Hepatocyte (in vitro differentiated cells): Measurements from ENCODE around the gene ZKSCAN3. TPM values are rescaled to one million over a fixed set of nuclear protein-coding genes. Genes with fewer than 3 reads are reported as not detected.

ENCODE experiments used
- DNase-seq: peaks from one replicate; pipeline ENCODE4 v3.0.0-alpha.2; 2016; ENCODE audit warnings: low spot score
- H2AFZ ChIP-seq: fragments of 200-600 bp; sonication (generic); 2 replicates; pipeline ENCODE4 v1.6.0; 2016; ENCODE audit warnings: antibody characterized with exemption, mild to moderate bottlenecking
- H3K27ac ChIP-seq: fragments of 200-600 bp; sonication (generic); 2 replicates; pipeline ENCODE4 v1.5.1; 2016; ENCODE audit warnings: mild to moderate bottlenecking
- H3K27me3 ChIP-seq: fragments of 200-600 bp; sonication (generic); 2 replicates; pipeline ENCODE4 v1.6.1; 2016
- H3K36me3 ChIP-seq: fragments of 200-600 bp; sonication (generic); replicated peaks from 2 replicates; pipeline ENCODE4 v1.5.1; 2016; ENCODE audit warnings: low read depth; ENCODE audit not compliant: insufficient read depth
- H3K4me1 ChIP-seq: fragments of 200-600 bp; sonication (generic); 2 replicates; pipeline ENCODE4 v1.5.1; 2016; ENCODE audit warnings: mild to moderate bottlenecking, moderate library complexity; ENCODE audit not compliant: insufficient read depth
- H3K4me2 ChIP-seq: fragments of 200-600 bp; sonication (generic); 2 replicates; pipeline ENCODE4 v1.6.0; 2016
- H3K4me3 ChIP-seq: fragments of 200-600 bp; sonication (generic); 2 replicates; pipeline ENCODE4 v1.5.1; 2016; ENCODE audit warnings: mild to moderate bottlenecking
- H3K79me2 ChIP-seq: fragments of 200-600 bp; sonication (generic); 2 replicates; pipeline ENCODE4 v1.6.0; 2017; ENCODE audit warnings: mild to moderate bottlenecking
- H3K9me2 ChIP-seq: fragments of 200-600 bp; sonication (generic); replicated peaks from 2 replicates; pipeline ENCODE4 v1.6.0; 2017; ENCODE audit warnings: mild to moderate bottlenecking; ENCODE audit not compliant: insufficient read depth
- H3K9me3 ChIP-seq: fragments of 200-600 bp; sonication (generic); 2 replicates; pipeline ENCODE4 v1.5.1; 2016; ENCODE audit warnings: low read depth, mild to moderate bottlenecking
- H4K20me1 ChIP-seq: fragments of 200-600 bp; sonication (generic); 2 replicates; pipeline ENCODE4 v1.6.0; 2016; ENCODE audit warnings: mild to moderate bottlenecking; ENCODE audit not compliant: insufficient read depth, poor library complexity, severe bottlenecking
- EZH2 ChIP-seq: fragments of 200-600 bp; sonication (generic); IDR thresholded peaks from 2 replicates; pipeline ENCODE4 v1.6.1; 2016; ENCODE audit warnings: antibody characterized with exemption, mild to moderate bottlenecking, borderline replicate concordance
- EZH2phosphoT487 ChIP-seq: fragments of 200-600 bp; sonication (generic); IDR thresholded peaks from one replicate; pipeline ENCODE4 v1.6.1; 2018; ENCODE audit warnings: antibody characterized with exemption, mild to moderate bottlenecking, low read depth, moderate library complexity; ENCODE audit not compliant: unreplicated experiment, severe bottlenecking
- WGBS: methylation state at CpG from one replicate; pipeline ENCODE4 v1.1.6; 2016; ENCODE audit warnings: low lambda C conversion rate; ENCODE audit errors: missing lambda C conversion rate; 5-methylcytosine and 5-hydroxymethylcytosine counted together
- polyA plus RNA-seq: library from polyadenylated mRNA; unstranded; fragments of >200 nt; fragmentation: Nextera tagmentation; extraction: Ambion mirVana; gene quantifications from 2 replicates; pipeline ENCODE4 v1.2.1, GENCODE V29; 2016
- total RNA-seq: library from RNA; depleted of rRNA; stranded (reverse); fragments of >200 nt; gene quantifications from 2 replicates; pipeline ENCODE4 v1.2.3, GENCODE V29; 2014
- TF ChIP-seq, protein P1 (sequence below): fragments of 200-600 bp; sonication (generic); IDR thresholded peaks from 2 replicates; pipeline ENCODE4 v1.5.1; 2016; ENCODE audit warnings: antibody characterized with exemption, mild to moderate bottlenecking; ENCODE audit not compliant: poor library complexity

ZKSCAN3 gene
- total and polyA plus RNA-seq, 2 experiments from 2014 or later: 1.9 to 6.8 TPM

DNA sequence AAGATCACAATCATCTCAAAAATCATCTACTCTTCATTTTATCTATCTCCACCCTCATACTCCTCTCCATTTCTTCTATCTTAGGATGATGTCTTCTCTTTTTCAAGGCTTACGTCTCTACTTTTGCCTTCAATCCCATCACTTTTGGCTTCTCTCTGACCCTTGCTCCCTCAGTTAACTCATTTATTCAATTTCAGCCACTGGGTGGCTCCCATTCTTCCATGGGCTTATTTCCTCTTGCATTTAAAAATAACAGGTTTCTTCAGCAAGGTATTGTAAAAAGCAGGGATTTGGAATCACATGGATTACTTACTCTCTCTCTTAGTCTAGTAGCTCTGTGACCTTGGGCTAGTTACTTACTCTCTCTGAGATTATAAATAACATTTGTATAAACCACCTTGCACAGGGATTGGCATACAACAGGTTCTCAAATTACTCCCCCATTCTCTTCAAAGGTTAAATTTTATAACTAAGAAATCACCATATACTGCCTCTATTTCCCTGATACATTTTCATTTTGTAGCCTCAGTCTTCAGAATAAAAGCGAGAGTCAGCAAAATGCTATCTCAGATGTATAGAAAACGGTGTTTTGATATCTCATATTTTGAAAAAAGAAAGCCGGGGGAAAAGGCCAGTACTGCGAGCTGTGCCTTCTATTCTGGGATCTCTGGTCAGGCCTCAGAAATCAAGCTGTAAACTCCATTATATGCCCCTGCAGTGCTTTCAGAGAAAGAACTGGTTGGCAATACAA lies 44.3 kb downstream of the ZKSCAN3 start:
- H4K20me1 ChIP-seq: peaks cover 8% of the 10 kb centered on the region
- H3K4me3 ChIP-seq: no peak overlapping the region
- H3K4me2 ChIP-seq: no peak overlapping the region
- peaks cover 83% of the 10 kb centered on the region for H3K79me2 ChIP-seq
- H3K9me3 ChIP-seq: no peaks in the 10 kb centered on the region
- peaks cover 24% of the 10 kb centered on the region for H3K4me1 ChIP-seq
- WGBS: 92% methylated on average over 5 of the region's 5 CpGs
- H3K27ac ChIP-seq: no peak overlapping the region
- peak; percentile 24 for DNase-seq
- no peaks in the 10 kb centered on the region for H3K27me3 ChIP-seq
- TF ChIP-seq EZH2phosphoT487 (no peak), EZH2 (no peak)
- TF ChIP-seq, protein P1, sequence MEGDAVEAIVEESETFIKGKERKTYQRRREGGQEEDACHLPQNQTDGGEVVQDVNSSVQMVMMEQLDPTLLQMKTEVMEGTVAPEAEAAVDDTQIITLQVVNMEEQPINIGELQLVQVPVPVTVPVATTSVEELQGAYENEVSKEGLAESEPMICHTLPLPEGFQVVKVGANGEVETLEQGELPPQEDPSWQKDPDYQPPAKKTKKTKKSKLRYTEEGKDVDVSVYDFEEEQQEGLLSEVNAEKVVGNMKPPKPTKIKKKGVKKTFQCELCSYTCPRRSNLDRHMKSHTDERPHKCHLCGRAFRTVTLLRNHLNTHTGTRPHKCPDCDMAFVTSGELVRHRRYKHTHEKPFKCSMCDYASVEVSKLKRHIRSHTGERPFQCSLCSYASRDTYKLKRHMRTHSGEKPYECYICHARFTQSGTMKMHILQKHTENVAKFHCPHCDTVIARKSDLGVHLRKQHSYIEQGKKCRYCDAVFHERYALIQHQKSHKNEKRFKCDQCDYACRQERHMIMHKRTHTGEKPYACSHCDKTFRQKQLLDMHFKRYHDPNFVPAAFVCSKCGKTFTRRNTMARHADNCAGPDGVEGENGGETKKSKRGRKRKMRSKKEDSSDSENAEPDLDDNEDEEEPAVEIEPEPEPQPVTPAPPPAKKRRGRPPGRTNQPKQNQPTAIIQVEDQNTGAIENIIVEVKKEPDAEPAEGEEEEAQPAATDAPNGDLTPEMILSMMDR: peak; percentile 46
- H2AFZ ChIP-seq: no peak overlapping the region
- no peaks in the 10 kb centered on the region for H3K9me2 ChIP-seq
- H3K36me3 ChIP-seq: no peaks in the 10 kb centered on the region

DNA sequence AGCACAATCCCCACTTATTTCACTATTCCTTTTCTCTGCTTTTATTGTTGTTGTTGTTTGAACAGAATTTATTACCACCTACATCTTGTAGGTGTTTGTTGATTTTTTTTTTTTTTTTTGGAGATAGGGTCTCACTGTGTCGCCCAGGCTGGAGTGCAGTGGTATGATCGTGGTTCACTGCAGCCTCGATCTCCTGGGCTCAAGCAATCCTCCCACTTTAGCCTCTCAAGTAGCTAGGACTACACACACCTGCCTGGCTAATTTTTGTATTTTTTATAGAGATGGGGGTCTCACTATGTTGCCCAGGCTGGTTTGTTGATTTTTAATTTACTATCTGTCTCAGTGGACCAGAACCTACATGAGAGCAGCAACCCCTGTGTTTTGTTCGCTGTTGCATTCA lies 46.2 kb downstream of the ZKSCAN3 start:
- Histone ChIP-seq H3K4me2 (peak overlapping the region; percentile 88), H3K4me1 (peaks cover 28% of the 10 kb centered on the region), H3K36me3 (no peaks in the 10 kb centered on the region), H3K27ac (no peak overlapping the region), H4K20me1 (peaks cover 3% of the 10 kb centered on the region), H3K27me3 (no peaks in the 10 kb centered on the region), H3K9me3 (no peaks in the 10 kb centered on the region), H3K4me3 (no peak overlapping the region), H2AFZ (no peak overlapping the region), H3K9me2 (no peaks in the 10 kb centered on the region), H3K79me2 (peaks cover 69% of the 10 kb centered on the region)
- WGBS: 100% methylated on average over 4 of the region's 4 CpGs
- TF ChIP-seq, protein P1: no peak
- TF ChIP-seq EZH2phosphoT487 (no peak), EZH2 (no peak)
- no peak for DNase-seq

DNA sequence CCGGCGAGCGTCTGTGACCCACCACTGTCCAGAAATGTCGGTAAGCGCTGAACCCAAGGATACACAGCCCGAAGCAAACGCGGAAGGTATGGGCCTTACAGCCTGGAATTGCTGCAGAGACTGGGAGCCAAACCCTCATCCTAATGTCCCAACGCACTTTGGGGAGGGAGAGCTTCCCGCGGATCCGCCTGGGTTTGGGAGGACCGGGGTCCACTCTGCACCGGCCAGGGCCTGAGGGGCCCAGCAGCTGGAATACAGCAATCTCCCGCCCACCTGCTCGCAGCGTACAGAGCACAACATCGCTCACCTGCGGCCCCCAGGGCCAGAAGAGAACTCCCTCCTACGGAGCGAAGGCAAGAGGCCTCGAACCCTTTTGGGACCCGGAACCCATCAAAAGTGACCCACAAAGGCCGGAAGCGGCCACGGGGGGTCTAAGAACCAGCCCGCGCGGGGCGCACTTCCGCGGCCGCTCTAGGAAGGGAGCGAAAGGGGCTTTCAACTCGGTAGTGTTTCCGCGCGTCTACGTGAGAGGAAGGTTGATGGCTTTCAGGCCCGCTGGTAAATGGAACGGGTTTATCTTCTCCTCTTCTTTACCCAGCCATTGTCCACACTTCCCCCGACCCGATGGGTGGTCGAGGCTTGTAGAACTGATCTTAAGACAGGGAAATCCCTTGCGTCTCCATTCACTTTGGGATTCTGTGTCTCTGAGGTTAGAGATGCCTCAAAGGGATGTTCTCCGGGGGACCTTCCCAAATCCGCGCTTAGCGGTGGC lies 49.8 kb downstream of the ZKSCAN3 start, which contains the start of gene ZSCAN12:
Gene ZSCAN12, minus strand, starts transcription at position 398 of the 772 bp plus-strand sequence. CDS start 1,342 bp downstream, outside the sequence.
- peak within 1 kb of the TSS; percentile 90 for H3K27ac ChIP-seq
- H3K9me2 ChIP-seq: no peaks in the 10 kb centered on the region
- peak; percentile 95 for DNase-seq
- no peaks in the 10 kb centered on the region for H3K9me3 ChIP-seq
- no peak for TF ChIP-seq EZH2
- TF ChIP-seq EZH2phosphoT487: no peak
- TF ChIP-seq, protein P1: peak; percentile 73
- under 1% methylated on average over 49 of the region's 49 CpGs for WGBS
- no peaks in the 10 kb centered on the region for H3K36me3 ChIP-seq
- peaks cover 28% of the 10 kb centered on the region for H3K4me1 ChIP-seq
- H3K4me3 ChIP-seq: peak within 1 kb of the TSS; percentile 70
- H3K79me2 ChIP-seq: peaks cover 45% of the 10 kb centered on the region
- H3K4me2 ChIP-seq: peak within 1 kb of the TSS; percentile 88
- no peaks in the 10 kb centered on the region for H3K27me3 ChIP-seq
- H2AFZ ChIP-seq: peak within 1 kb of the TSS; percentile 97
- peaks cover 3% of the 10 kb centered on the region for H4K20me1 ChIP-seq
